Stimulated activated naive CD4-positive, alpha-beta T cell (primary cell): Measurements from ENCODE around the gene FAM163B.

Source experiments
- DNase-seq, 6 experiments: peaks; one replicate each; lab custom pipeline; 2025; lab: John Stamatoyannopoulos, UW

The FAM163B gene

DNA sequence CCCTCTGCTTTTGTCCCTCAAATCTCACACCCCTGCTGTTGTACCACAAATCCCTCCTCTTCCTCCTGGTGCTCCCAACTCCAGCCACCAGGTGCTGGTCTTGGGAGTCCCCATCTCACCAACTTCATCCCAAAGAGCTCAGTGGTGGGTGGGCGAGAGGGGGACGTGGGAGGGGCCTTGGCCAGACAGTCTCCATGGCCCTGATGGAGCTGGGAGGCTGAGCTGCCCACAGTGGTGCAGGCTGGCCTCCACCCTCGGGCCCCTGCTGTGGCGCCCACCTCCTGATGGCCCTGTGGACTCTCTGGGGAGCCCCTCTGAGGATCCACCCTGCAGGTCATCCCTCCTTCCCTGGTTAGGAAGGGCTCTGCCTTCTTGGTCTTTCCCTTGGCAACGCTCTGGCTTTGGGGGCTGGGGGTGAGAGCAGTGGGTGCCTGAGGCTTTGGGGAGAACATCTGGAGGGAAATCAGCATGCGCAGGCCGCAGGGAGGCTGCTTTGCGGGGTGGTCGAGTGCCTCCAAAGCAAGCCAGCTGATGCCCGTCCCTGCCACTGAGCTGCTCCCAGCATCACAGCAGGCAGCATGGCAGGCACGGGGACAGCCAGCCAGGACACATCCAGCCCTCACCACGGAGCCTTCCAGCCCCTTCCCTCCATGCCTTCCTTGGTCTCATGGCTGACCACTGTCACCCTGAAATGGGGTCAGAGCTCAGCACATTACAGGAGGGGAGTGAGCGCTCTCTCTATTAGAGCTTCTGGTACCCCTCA, 7.6 kb upstream of the FAM163B start:
- no peak for DNase-seq

DNA sequence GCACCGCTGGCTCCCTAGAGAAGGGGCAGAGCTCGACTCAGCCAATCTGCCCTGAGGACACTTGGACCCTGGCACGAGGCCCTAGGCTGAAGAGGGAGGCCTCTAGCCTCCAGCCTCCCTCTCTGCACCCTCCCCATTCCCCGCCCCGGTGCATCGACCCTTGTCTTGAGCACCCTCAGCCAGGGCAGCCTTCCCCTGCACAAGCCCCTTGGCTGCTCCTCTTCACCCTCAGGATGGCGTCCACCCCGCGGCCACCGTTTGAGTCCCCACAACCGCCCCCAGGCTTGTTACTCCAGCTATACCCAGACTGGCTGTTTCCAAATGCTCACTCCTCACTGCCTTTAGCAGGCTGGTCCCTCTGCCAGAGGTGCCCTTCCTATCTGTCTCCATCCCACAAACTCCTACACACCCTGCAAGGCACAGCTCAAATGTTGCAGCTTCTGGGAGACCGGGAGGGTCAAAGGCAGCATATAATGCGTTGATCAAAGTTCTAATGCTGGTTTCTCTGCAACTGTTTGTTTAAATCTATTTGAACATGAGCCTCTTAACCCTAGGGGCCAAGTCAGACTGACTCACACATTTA, 6.5 kb upstream of the FAM163B start:
- DNase-seq, result no peak

DNA sequence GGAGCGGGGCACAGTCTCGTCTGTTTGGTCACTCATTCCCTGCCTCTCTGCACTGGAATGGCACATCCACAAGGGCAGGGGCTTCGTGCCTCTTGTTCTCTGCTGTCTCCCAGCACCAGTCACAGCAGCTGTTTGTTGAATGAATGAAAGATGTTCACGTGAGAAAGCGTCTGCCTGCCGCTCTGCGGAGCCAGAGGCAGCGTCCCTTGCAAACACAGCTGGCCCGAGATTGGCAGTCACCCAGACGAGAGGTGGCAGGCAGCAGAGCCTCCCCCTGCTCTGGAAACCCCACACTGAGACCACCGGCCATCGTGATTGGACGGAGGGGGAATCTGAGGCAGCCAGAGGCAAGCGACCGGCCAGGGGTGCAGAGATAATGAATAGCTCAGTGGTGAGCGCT, 6.0 kb upstream of the FAM163B start:
- DNase-seq, result no peak

DNA sequence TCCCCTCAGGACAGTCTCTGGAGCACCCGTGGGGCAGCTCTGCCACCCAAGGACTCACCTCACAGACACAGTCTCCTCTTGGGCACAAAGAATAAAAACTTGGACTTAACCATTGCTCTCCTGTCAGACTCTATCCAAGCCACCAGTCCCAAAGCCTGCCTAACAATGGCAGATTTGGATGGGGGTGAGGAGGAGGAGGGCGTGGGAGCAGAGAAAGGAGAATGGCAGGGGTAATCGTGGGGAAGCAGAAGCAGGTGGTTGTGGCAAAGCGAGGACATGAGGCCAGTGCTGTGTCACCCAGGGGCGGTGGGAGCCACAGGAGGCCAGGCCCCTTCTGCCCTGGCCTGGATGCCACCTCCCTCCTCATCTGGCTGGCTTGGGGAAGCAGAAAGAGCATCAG, 5.5 kb upstream of the FAM163B start:
- DNase-seq, result no peak

DNA sequence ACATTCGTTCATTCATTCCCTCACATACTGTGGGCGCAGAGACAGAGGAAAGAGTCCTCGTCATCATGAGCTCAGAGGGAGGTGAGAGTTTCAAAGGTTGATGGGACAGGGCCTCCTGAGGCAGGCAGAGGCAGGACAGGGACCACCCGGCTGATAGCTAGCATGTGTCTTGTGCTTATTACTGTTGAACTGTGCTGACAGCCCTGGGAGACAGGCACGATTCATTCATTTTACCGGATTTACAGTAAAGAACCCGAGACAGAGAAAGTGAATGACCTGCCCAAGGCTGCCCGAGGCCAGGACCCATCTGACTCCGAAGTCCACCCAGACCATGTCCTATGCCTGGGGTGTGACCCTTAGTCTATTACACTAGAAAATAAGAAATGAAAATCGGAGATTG, 4.9 kb upstream of the FAM163B start:
- no peak for DNase-seq

DNA sequence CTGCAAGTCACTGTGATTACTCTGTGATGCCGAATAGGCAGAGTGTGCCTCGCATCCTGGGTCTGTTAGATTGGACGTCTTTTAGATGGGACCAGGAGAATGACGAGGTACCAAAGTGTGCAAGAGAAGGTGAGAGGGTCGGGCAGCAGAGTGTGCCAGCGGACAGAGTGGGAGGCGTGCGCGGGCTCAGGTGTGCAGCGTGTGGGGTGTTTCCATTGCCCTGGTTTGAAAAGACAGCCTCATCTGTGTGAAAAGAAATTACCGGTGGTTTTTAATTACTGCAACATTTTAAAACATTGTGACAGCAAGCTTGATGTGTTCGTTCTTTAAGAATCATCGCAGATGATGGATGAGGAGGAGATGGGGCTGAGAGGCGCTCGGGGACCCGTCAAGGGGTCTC, 4.2 kb upstream of the FAM163B start:
- DNase-seq, result no peak

DNA sequence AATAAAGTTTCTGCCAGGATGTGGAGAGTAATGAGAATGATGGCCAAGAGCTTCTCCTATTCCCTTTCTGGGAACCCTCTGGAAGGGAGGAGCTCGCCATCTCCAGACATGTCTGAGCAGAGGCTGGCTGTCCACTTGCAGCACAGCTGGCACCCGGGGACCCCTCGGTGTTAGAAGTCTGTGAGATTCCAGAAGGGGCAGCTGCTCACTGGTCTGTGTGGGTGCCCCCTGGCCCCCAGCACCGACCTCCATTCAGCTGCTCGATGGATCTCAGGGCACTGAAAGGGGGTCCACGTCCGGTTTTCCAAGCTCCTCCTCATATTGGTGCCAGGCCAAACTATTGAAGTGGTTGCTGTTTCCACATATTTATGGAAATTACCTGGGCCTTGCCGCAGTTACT, 3.6 kb upstream of the FAM163B start:
- DNase-seq, result no peak

DNA sequence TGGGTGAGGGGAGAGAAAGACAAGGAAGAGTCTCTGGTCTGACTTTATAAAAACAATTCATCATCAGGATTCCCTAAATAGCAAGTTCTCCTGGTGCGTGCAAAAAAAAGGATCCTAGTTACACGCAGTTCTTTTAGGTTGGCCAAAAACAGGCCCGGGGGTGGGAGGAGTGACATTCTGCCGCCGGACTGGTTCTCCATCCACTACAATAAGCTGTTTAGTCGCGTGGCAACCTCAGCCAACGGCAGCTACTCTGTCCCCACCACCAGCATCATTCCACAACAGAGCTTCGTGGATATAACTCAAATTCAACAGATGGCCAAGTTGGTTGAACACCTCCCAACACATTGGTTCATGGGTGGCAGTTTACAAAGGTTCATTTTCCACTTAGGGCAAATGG, 2.9 kb upstream of the FAM163B start:
- DNase-seq, result no peak

DNA sequence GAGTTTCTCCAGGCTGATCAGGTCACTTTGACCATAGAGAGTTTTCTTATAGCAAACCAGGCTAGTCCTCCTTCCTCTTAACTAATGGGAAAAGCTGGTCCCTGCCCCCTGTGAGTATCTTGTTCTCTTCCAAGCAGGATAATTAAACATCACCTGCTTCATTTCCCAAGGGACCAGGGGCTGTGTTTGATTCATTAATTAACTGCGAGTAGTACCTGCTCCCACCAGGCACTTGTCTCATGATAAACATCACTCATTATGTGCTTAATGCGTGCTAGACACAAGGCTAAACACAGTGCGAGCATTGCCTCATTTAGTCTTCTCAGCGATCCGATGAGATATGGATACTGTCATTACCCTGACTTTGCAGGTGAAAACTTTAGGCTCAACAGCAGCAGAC, 1.7 kb upstream of the FAM163B start:
- no peak for DNase-seq

DNA sequence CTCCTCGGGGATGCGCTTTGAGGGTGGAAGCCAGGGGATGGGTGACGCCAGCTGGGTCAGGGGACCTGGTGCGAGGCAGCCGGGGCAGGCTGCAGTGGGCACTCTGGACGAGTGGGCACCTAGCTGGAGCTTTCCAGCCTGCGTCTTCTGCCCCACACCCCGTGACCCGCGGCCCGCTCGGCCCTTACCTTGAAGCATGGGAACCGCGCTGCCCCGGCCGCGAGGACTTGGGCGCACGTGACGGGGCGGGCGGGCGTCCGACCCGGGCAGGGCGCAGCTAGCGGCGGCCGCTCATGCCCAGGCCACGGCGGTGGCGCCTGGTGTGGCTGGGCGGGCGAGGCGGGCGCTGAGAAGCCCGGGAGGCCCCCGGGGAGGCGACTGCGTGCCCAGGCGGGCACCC, 300 bp downstream of the FAM163B start:
- DNase-seq, result no peak

DNA sequence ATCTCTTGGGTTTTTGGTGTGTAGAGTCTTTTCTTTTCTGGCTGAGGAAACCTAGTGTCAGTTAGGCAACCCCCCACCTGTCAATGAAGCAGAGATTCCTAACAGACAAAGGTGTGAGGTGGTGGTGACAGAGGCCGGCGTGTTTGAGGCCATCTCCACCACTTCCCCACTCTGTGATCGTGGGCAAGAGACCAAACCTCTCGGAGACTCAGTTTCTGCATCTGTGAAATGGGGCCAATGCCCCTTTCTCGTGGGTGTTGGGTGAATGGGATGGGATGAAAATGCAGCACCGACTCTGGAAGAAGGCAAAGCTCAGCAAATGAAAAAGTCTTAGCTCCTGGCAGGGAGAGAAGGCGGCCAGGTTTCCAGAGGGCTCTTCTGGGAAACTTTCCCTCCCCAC, 807 bp downstream of the FAM163B start:
- DNase-seq, result no peak

DNA sequence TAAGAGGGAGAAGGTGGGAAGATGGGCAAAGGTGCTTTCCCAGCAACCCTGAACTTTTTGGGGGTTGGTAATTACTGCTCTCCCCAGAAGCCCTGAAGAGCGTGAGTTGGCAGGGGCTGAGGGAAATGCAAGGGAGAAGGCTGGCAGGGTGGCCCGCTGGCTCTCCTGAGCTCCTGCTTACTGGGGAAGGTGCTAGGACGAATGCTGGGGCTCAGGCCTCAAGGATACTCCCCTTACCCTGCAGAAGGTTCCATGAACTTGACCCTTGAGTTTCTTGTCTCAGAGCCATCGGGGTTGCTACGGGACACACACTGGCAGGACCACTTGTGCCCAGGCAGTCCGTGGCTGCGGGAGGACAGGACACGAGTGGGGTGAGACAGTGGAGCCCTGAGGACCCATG, 1.2 kb downstream of the FAM163B start:
- no peak for DNase-seq

DNA sequence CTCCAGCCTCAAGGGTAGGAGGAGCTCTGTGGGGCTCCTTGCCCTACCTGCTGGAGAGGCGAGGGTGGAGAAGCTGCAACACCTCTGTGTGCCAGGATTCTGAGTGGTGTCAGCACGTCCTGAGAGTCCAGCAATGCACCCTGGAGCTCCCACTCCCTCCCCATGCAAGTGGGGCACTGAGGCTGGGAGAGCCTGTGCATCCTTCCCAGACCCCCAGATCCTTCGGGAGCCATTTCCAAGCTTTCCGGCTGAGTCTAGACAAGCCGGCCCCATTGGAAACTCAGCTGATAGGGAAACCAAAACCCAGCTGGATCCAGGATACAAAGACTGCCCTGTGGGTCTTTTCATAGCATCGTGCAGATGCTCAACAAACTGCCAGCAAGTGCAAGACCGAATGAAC, 1.8 kb downstream of the FAM163B start:
- DNase-seq, result no peak

DNA sequence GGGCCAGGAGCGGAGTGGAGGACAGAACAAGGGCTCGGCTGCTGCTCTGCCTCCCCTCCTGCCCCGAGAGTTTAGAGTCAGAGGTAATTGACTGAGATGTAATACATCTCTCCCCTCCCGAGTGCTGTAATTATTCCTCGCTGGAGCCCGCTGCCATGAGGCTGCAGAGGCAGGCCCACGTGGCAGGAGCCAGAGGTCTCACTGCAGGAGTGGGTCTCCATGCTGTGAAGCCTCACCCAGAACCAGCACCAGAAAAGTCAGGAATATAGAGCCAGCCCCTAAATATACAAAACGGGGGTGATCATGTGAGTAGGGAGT, 2.5 kb downstream of the FAM163B start:
- DNase-seq, result no peak

DNA sequence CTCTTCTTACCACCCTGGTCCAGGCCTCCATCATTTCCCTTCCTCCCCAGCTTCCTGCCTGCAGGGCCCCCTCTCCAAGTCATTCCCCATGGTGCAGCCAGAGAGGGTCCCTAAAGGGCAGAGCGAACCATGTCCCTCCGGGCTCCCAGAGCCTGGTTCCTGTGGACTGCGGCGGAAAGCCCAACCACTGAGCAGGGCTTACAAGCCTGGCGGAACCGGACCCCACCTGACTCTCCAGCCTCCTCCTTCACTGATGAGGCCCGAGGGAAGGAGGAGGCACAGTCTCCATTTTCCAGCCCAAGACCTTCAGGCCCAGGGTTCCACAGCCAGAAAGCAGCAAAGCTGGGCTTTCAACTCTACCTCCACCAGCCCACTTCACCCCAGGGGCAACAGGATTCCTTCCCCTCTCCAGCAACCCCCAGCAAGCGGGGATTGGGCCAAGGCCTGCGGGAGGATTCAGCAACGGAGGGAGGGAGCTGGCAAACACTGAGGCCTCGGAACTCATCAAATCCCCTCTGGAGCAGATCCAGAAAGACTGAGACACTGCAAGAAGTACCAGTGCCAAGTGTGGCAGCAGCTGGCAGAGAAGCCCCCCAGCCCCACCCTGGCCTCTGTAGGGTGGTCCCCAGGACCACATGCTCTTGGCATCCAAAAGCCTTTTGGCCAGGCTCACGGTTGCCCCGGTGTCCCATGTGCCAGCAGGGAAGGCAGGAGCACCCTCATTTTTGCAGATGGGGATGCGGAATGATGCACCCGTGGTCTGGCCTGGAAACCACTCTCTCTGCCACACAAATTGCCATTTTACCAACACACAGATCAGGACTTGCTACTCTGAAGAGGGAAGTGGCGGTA, 3.1 kb downstream of the FAM163B start:
- DNase-seq, result no peak

DNA sequence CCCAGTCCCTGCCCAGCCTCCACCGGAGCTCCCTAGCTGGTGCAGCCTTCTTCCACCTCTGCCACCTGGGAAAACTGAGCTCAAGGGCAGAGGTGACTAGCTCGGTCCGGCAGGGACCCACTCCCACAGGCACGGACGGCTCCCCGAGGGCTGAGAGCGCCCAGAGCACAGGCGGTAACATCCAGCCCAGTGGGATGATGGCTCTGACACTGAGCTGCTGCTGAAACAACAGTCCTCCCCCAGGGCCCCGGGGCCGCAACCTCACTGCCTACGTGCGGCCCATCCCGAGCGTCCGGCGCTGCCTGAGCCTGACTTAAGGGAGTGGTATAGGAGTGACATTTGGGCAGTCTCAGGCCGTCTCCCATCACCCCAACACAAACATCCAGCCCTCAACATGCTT, 3.7 kb downstream of the FAM163B start:
- DNase-seq, result no peak

DNA sequence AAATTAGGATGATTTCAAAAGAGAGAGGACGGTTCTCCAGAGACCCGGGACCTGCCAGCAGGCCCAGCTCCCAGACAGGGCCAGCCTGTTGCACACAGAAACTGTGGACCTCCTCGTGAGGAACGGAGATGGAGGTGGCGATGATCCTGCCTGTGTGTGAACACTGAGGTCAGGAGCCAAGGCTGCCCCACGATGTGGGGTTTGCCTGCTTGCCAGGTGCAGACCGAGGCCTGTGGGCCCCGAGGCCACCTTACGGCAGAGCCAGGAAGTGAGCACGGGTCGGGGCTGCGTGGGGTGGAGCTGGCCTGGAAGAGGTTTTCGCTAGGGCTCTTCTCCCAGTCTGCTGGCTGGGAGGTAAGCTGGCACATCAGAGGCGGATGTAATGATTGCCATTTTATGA, 4.3 kb downstream of the FAM163B start:
- no peak for DNase-seq

DNA sequence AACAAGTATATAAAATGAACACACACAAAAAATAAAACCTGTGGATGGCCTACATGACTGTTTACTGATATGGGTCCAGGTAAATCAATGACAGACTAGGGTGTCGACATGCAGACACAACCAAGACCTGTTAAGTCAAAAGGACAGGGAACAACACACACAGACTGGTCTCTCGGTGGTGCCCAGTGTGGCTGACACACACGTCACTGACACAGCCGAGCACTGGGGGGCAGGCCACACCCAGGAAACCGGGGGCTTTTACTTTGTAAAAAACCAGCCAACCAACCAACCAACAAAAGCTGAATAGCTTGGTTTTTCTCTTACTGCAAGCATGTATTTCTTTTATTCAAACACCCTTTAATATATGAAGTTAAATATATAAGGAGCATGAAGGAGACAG, 5.0 kb downstream of the FAM163B start:
- peak in 2 of 6 experiments; percentile 7 to 21 for DNase-seq

DNA sequence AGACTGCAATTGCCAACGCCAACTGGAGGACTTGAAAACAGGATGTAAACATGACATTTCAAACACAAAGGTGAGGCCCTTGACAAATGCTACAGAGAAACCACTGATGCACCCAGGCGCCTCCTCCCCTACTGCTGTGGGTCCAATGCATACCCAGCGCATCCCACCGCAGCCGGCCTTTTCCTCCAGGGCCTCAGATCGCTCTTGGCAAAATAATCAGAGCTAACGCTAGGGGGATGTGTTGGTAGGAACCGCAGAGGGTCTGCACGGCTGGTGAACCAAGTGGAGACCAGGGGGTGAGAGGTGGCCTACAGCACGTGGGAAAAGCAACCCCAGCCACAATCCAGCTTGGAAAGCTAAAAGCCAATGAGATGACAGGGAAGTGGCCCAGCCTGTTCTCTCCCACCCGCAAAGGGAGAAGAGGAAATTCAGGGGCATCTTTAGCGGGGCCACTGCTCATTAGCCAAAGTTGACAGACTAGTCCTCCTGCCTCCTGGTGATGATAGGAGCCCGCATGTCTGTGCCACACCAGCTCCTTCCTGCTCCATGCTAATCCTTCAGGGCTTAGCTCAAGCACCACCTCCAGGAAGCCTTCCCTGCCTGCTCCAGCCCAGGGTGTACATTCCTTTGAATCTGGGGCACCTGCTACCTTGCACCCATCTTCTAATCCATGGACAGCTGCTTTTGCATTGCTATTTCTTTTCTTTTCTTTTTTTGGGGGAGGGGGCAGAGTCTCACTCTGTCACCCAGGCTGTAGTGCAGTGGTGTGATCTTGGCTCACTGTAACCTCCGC, 5.9 kb downstream of the FAM163B start:
- no peak for DNase-seq

DNA sequence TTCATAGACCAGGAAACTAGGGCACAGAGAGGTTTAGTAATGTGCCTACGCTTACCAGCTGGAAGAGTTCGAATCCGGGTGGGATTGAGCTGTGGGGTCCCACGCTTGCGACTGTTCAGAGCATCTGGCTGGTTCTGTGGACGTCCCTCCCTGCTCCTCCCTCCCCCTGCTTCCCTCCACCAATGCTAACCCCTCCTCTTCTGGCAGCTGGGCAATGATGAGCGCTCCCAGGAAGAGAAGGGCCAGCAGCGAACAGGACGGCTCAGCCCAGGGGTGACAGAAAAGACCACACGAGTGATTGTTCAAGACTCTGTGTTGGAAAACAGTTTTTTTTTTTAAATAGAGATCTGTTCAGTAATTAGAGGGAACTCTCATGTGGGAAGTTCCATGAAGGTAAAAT, 6.9 kb downstream of the FAM163B start:
- DNase-seq, result no peak

DNA sequence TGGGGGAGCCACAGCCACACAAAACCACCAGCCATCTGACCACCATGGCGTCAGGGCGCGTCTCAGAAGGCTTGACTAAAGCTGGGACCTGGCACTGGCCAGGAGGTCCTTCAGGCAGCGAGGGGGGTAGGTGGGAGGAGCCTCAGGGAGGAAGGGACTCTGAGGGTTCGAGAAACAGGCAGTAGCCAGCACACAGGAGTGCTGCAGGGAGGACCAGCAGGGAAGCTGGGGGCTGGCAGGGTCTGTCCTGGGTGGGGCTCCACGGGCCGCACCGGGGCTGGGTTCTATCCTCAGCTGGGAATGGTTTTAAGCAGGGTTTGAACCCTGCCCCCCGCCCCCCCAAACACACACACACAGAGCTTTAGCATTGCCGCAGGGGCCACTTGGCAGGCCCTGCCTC, 7.4 kb downstream of the FAM163B start:
- no peak for DNase-seq

DNA sequence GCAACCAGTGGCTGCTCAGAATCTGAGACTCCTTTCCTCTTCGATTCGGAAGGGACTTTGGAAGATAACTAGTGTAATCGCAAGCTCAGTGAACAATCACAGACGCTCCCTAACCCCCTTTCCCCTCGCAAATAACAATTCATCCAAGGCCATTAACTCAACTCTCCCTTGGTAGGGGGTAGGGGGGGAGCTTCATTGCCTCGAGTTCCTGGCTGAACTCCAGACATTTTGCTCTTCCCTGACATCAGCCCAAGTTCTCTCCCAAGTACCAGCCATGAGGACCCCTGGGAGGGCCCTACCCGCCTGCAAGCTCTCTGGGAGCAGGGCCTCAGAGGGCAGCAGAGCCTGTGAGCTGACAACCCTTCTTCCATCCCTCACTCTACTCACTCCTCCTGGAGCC, 8.4 kb downstream of the FAM163B start:
- no peak for DNase-seq
